ENCODE results near the gene NXT2. TPM values are rescaled to one million over a fixed set of nuclear protein-coding genes. Genes with fewer than 3 reads are reported as not detected.

Gene NXT2
- total RNA-seq, 2 donors from 2014 or later: 7.4 to 8.4 TPM

DNA sequence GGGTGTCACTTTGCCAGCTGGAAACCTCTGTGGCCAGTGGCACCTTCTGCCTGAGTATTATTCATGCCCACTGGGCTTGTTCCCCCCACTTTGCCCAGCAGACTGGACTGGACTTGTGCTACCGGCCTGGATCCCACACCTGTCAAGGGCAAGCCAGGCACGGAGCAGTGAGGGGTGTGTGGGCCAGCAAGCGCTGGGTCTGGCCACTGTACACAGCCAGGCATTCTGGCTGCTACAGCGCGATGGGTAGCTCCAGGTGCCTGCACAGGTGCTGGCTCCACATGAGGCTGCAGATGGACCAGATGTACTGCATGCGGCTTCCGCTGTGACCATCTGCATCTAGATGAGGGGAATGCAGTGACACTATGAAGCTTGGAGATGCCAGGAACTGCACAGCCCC lies 48.8 kb downstream of the NXT2 start:
- intact Hi-C loops (cut with DNase I): no loop called here
- no peaks in the 10 kb centered on the region for H3K27me3 ChIP-seq
- H3K9ac ChIP-seq (ENCODE audit: low read depth in 2 of 2, low read length in 2 of 2): no peak overlapping the region
- no peak overlapping the region for H3K27ac ChIP-seq
- TF ChIP-seq, protein P1, sequence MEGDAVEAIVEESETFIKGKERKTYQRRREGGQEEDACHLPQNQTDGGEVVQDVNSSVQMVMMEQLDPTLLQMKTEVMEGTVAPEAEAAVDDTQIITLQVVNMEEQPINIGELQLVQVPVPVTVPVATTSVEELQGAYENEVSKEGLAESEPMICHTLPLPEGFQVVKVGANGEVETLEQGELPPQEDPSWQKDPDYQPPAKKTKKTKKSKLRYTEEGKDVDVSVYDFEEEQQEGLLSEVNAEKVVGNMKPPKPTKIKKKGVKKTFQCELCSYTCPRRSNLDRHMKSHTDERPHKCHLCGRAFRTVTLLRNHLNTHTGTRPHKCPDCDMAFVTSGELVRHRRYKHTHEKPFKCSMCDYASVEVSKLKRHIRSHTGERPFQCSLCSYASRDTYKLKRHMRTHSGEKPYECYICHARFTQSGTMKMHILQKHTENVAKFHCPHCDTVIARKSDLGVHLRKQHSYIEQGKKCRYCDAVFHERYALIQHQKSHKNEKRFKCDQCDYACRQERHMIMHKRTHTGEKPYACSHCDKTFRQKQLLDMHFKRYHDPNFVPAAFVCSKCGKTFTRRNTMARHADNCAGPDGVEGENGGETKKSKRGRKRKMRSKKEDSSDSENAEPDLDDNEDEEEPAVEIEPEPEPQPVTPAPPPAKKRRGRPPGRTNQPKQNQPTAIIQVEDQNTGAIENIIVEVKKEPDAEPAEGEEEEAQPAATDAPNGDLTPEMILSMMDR (IDR thresholded peaks at IDR 0.05): no peak
- no peaks in the 10 kb centered on the region for H3K9me3 ChIP-seq
- H3K4me1 ChIP-seq: no peaks in the 10 kb centered on the region
- H3K4me3 ChIP-seq: no peak overlapping the region
- no peak for DNase-seq
- no peaks in the 10 kb centered on the region for H3K36me3 ChIP-seq

DNA sequence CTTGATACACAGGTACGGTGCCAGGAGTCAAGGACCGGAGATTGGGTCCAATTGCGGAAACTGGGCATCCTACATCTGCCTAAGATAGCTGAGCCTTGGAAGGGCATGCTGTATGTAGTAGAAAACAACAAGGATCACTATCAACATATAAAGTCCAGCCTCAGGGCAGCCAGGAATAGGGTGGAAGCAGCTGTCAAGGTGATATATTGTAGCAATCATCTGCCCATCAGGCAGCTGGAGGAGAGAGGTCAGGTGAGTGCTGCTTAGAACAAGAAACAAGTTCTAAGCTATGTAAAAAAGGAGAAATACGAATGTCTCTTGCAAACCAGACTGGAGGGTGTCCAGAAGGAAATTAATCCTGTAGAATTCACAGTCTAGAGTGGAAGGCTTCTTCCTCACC lies 53.5 kb downstream of the NXT2 start:
- Histone ChIP-seq H3K27ac (no peak overlapping the region), H3K27me3 (no peaks in the 10 kb centered on the region), H3K9me3 (no peaks in the 10 kb centered on the region), H3K9ac (ENCODE audit: low read depth in 2 of 2, low read length in 2 of 2) (no peak overlapping the region), H3K4me1 (no peaks in the 10 kb centered on the region), H3K4me3 (no peak overlapping the region), H3K36me3 (no peaks in the 10 kb centered on the region)
- intact Hi-C loops (cut with DNase I): no loop called here
- no peak for DNase-seq
- TF ChIP-seq, protein P1 (IDR thresholded peaks at IDR 0.05): no peak

Other genes starting within 250 kb of the NXT2 start
- not detected for gene GUCY2F, start 54.8 kb upstream of the NXT2 start, total RNA-seq
- not detected for gene KCNE5, start 88.3 kb downstream of the NXT2 start, total RNA-seq
- gene ACSL4, start 196.4 kb downstream of the NXT2 start, total RNA-seq: 10 to 100 TPM; 10.6 to 27.9 TPM

Measured in colonic mucosa (tissue), 4 donors.